Vagina (tissue), 2 donors: Measurements from ENCODE around the gene SLC35B2.

ENCODE experiments used
- CTCF ChIP-seq, 3 experiments: fragments of 450-650 bp in 2 of 3; fragments of 200-600 bp in 1 of 3; sonication (generic) in 1 of 3; IDR thresholded peaks; one replicate each; pipeline ENCODE4 v1.5.1; 2017 to 2019; ENCODE audit warnings: antibody characterized with exemption in 3 of 3, mild to moderate bottlenecking in 2 of 3, moderate library complexity in 2 of 3
- POLR2A ChIP-seq, 2 donors: fragments of 450-650 bp; IDR thresholded peaks; one replicate each; pipeline ENCODE4 v1.6.1; 2017; ENCODE audit warnings: antibody characterized with exemption in 2 of 2, mild to moderate bottlenecking in 2 of 2, moderate library complexity in 2 of 2
- POLR2AphosphoS5 ChIP-seq, 2 donors: sonication (generic); formaldehyde crosslinking; IDR thresholded peaks; one replicate each; pipeline ENCODE4 v1.9.0; 2017; ENCODE audit warnings: antibody characterized with exemption in 2 of 2, mild to moderate bottlenecking in 2 of 2, low read depth in 1 of 2; ENCODE audit not compliant: insufficient read depth in 1 of 2

GRCh38 chr6:44235269-44235668, 22.1 kb downstream of the SLC35B2 start:
- TF ChIP-seq CTCF (IDR thresholded peaks at IDR 0.05) = no peak
- TF ChIP-seq POLR2A (IDR thresholded peaks at IDR 0.05) = no peak
- no peak for TF ChIP-seq POLR2AphosphoS5 (IDR thresholded peaks at IDR 0.05; ENCODE audit: insufficient read depth in 1 of 2, low read depth in 1 of 2)
